ENCODE results near the gene RASSF5. TPM values are rescaled to one million over a fixed set of nuclear protein-coding genes. Genes with fewer than 3 reads are reported as not detected.
A peak's percentile ranks its signal among the peaks of the same experiment; 100 is the strongest.

Gene RASSF5
- total RNA-seq, 1 donor from 2014 or later = 7.8 TPM

GRCh38 chr1:206559672-206559995, 52.3 kb downstream of the RASSF5 start:
- no peaks in the 10 kb centered on the region for H3K36me3 ChIP-seq
- no peaks in the 10 kb centered on the region for H3K9me3 ChIP-seq (replicated peaks)
- no peaks in the 10 kb centered on the region for H3K27me3 ChIP-seq (ENCODE audit: low read depth)
- no peak overlapping the region for H3K4me3 ChIP-seq
- DNase-seq = no peak
- peak overlapping the region; percentile 64 for H3K27ac ChIP-seq (replicated peaks)
- intact Hi-C loops (cut with micrococcal nuclease) = no loop called here
- H3K4me1 ChIP-seq = peaks cover 71% of the 10 kb centered on the region
- TF ChIP-seq, protein P1, sequence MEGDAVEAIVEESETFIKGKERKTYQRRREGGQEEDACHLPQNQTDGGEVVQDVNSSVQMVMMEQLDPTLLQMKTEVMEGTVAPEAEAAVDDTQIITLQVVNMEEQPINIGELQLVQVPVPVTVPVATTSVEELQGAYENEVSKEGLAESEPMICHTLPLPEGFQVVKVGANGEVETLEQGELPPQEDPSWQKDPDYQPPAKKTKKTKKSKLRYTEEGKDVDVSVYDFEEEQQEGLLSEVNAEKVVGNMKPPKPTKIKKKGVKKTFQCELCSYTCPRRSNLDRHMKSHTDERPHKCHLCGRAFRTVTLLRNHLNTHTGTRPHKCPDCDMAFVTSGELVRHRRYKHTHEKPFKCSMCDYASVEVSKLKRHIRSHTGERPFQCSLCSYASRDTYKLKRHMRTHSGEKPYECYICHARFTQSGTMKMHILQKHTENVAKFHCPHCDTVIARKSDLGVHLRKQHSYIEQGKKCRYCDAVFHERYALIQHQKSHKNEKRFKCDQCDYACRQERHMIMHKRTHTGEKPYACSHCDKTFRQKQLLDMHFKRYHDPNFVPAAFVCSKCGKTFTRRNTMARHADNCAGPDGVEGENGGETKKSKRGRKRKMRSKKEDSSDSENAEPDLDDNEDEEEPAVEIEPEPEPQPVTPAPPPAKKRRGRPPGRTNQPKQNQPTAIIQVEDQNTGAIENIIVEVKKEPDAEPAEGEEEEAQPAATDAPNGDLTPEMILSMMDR (IDR thresholded peaks at IDR 0.05; ENCODE audit: borderline replicate concordance) = no peak

- TF ChIP-seq, protein P1 (IDR thresholded peaks at IDR 0.05; ENCODE audit: borderline replicate concordance) = no peak
- Histone ChIP-seq H3K4me3 (no peak overlapping the region), H3K4me1 (peaks cover 66% of the 10 kb centered on the region), H3K27ac (replicated peaks) (peak overlapping the region; percentile 64), H3K9me3 (replicated peaks) (no peaks in the 10 kb centered on the region), H3K27me3 (ENCODE audit: low read depth) (no peaks in the 10 kb centered on the region), H3K36me3 (no peaks in the 10 kb centered on the region)
- intact Hi-C loops (cut with micrococcal nuclease) = no loop called here
- DNase-seq = no peak
These were observed 52.8 kb downstream of the RASSF5 start for GRCh38 chr1:206560007-206560716.

DNA sequence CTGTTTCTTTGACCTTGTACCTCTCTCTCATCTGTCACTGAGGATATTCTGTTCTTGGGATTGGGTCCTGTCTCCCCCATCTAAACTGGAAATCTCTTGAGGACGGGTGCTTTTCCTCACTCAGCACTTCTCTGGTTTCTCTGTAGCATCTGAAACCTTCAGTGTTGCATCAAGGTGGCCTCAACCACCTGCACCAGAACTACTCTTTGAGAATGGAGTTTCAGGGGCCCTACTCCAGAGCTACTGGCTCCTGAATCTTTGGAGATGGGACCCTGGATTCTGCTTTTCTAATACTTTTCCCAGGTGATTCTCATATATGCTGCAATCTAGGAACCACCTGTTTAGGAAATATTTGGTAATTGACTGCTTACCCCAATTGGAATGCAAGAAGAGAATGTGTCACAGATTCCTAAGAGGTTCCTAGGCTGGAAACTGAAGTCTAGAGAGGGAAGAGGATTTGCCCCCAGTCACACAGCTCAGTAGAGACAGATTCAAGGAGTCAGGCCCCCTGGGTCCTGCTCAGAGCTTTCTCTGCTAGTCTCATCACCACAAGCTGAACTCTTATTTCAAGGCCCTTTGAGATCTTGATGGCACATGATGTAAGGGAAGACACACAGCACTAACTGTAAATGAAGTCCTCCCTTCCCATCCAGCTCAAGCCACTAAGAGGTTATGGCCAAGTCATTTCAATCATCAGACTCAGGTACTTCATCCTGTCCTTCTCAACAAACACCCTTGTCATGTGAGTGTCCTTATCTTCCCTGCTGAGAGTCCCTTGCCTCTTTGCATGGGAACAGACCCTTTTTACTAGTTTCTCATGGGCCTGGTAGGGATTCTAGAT, 56.3 kb downstream of the RASSF5 start:
- intact Hi-C loops (cut with micrococcal nuclease) = no loop called here
- no peak overlapping the region for H3K4me3 ChIP-seq
- H3K27ac ChIP-seq (replicated peaks) = no peak overlapping the region
- DNase-seq = no peak
- H3K4me1 ChIP-seq = peaks cover 32% of the 10 kb centered on the region
- H3K9me3 ChIP-seq (replicated peaks) = no peaks in the 10 kb centered on the region
- TF ChIP-seq, protein P1 (IDR thresholded peaks at IDR 0.05; ENCODE audit: borderline replicate concordance) = no peak
- no peaks in the 10 kb centered on the region for H3K27me3 ChIP-seq (ENCODE audit: low read depth)
- H3K36me3 ChIP-seq = no peaks in the 10 kb centered on the region

DNA sequence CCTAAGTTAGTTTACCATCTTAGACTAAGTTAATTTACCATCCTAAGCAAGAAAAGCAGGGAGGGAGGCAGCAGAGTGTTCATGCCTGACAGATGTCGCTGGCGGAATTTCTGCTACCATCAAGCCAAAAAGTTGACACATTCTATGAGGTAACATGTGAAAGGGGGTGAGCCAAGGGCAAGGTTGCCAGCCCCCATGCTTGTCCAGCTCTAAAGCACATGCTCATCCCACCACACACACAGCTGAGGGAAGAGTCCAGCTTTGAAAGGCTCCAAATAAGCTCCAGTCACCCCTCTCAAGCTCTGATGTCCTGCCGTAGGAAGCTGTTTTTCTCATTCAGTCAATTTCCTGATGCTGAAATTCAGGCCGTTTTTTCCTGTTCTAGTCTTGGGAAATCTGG, 58.7 kb downstream of the RASSF5 start:
- no peak overlapping the region for H3K4me3 ChIP-seq
- intact Hi-C loops (cut with micrococcal nuclease) = no loop called here
- H3K36me3 ChIP-seq = no peaks in the 10 kb centered on the region
- H3K27me3 ChIP-seq (ENCODE audit: low read depth) = no peaks in the 10 kb centered on the region
- H3K27ac ChIP-seq (replicated peaks) = no peak overlapping the region
- H3K9me3 ChIP-seq (replicated peaks) = no peaks in the 10 kb centered on the region
- H3K4me1 ChIP-seq = peaks cover 8% of the 10 kb centered on the region
- DNase-seq = no peak
- TF ChIP-seq, protein P1 (IDR thresholded peaks at IDR 0.05; ENCODE audit: borderline replicate concordance) = no peak

GRCh38 chr1:206566999-206567398, 59.7 kb downstream of the RASSF5 start:
- Histone ChIP-seq H3K36me3 (no peaks in the 10 kb centered on the region), H3K4me3 (no peak overlapping the region), H3K9me3 (replicated peaks) (no peaks in the 10 kb centered on the region), H3K4me1 (peaks cover 5% of the 10 kb centered on the region), H3K27me3 (ENCODE audit: low read depth) (no peaks in the 10 kb centered on the region), H3K27ac (replicated peaks) (no peak overlapping the region)
- intact Hi-C loops (cut with micrococcal nuclease) = no loop called here
- no peak for DNase-seq
- TF ChIP-seq, protein P1 (IDR thresholded peaks at IDR 0.05; ENCODE audit: borderline replicate concordance) = no peak

All from left ventricle myocardium inferior (tissue), 1 donor.